Activated T-cell treated with anti-CD3 and anti-CD28 coated beads, Interleukin-2, amount 50 U/mL, for 48 hours (primary cell): ENCODE measurements around the gene TSHR.
"Not testable (repeated sequence)": the region's sequence is repeated elsewhere in the genome, so short reads cannot be mapped to it uniquely, and the experiment has no call there.

Experiments used
- DNase-seq, 2 experiments: peaks; one replicate each; pipeline ENCODE4 v3.0.0-alpha.2; 2020

Gene TSHR

DNA sequence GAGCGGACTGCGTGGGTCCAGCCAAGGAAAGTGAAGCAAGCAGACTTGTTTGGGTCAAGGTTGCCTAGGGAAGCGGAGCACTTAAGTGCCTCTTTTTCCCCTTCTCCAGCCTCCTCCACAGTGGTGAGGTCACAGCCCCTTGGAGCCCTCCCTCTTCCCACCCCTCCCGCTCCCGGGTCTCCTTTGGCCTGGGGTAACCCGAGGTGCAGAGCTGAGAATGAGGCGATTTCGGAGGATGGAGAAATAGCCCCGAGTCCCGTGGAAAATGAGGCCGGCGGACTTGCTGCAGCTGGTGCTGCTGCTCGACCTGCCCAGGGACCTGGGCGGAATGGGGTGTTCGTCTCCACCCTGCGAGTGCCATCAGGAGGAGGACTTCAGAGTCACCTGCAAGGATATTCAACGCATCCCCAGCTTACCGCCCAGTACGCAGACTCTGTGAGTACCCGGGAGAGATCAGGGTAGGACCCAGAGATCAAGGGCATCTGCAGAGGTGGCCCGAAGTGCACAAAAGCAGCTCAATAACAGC is at the start of gene TSHR:
Gene TSHR, plus strand, starts transcription at position 206 of the 526 bp plus-strand sequence. Its CDS starts 60 bp downstream, at position 266.
- peak; percentile 33 to 39 for DNase-seq

- DNase-seq: no peak
Measured at GRCh38 chr14:80906336-80906735, 49.1 kb upstream of the TSHR start.

DNA sequence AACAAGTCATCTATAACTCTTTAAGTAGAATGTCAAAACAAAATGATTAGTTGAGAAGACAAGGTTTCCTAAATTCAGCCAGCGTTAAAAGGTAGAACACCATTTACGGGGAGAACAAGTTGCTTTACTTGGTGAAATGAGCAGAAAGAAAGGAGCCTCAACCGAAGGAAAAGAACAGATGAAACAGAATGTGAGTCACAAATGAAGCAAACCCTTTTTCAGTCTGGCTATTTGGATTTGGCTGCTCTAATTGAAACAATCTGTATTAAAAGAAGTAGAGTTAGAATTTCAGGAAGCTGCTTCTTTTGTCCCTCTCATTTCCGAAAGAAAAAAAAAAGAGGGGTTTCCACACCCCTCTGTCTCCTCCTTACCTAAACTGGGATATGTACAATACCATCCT is 48.5 kb upstream of the TSHR start:
- DNase-seq: no peak

GRCh38 chr14:80912013-80912412 is 43.4 kb upstream of the TSHR start:
- DNase-seq: not testable (repeated sequence)

- no peak for DNase-seq
Measured at GRCh38 chr14:80919622-80920021, 35.8 kb upstream of the TSHR start.

GRCh38 chr14:80923368-80923767 is 32.1 kb upstream of the TSHR start:
- no peak for DNase-seq

DNA sequence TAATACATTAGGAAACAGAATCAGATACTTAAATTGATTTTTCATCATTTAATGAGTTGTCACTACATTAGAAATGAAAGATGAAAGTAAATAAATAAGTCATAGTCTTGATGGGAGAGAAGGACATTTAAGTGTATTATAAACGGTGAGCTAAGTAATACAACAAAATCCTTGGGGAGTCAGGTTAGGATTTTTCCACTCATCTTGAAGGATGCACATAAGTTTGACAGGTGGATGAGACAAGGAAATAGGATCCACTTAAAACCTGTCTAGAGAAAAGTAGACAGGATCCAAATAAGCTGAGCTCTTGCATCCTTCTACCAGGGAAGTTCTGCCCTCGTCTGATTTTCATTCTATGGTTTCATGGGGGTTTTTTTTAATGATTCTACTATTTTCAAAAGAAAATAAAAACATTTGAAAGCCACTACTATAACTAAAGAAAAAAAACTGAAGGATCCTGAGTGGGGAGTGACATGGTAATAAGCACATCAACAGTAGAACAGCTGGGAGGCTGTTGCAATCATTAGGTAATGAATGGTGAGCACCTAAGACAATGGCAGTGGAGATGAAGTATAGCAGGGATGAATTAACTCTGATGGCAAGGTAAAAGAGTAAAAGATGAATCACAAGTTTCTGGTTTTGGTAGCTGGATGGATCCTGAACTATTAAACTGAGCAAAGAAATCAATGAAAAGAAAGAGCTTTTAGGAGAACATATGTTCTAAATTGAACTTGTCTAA is 30.9 kb upstream of the TSHR start:
- DNase-seq: no peak

DNA sequence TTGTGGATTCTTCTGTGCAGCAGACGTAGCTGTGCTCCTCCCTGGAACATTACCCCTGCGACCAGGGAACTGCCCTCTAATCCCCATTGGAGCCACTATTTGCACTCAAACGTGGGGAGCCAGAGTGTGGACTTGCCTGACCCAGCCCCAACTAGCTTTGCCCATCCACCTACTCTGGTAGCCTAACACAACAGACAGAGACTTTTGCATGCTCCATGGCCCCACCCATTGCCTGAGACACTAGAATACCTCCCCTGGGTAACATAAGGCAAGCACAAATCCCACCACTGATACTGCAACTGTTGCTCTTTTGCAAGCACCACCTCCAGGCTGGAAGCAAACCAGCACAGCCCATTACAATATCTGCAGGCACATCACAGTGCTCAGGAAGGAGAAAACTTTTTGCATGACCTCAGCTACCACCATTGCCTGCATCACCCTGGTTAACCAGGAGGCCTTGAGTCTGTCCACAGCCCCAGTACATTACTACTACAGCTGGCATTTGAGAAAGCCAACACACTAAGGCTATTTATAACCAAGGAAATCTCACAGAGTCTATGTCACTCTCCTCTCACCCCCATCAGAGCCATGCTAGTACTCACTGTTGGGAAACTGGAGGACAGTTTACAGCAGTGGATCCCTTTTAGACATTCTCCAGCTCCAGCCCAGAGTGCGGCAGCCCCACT is 28.9 kb upstream of the TSHR start:
- no peak for DNase-seq

DNA sequence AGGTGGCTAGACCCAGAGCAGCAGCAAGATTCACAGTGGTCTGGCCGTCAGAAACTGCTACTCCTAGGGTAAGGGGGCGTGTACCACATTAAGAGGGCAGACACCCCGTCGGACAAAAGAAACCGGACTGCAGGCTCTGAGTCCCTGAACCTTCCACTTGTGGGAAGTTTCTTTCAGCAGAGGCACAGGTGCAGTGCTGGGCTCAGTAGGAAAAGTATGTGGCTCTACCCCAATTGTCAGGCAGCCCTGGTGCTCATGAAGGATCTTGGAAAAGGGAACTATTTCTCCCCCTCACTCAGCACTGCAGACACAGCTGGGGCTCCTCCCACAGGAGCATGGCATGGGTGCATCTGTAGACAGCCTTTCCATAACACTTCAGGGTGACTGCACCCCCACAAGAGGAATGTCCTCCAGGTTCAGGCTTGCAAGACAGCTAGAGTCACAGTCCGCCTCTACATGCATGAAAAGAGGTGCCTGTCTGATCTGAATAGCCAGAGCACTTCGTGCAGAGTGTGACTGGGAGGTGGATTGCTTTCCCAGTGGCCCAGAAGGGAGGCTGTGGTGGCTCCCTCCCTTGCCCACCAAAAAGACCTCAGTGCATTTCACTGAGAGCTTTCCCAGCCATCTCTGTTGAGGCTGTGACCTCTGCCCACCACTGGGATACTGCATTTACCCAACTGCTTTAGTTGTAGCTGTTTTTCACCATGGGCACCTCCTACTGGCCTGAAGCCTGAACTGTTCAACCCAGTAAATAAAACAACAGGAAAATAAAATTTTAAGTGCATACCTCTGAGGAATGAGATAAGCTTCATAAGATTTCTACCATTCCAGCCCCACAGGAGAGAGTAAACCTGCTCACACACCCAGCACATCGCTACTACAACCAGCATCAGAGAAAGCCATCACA is 28.1 kb upstream of the TSHR start:
- no peak for DNase-seq

DNA sequence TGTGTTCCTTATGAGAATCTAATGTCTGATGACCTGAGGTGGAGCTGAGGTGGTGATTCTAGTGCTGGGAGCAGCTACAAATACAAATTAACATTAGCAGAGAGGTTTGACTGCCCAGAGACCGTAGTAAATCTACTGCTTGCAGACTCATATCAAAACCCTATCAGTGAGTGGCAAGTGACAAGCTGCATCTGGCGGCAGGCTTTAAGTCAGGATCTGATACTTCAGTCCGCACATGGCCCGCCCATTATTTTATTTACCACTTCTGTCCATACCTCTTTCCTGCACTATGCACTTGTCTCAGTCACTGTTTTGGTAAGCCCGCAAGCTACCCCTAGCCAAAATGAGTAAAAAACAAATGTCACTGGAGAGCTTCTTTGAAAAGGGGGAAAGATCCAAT is 25.3 kb upstream of the TSHR start:
- DNase-seq: no peak

- DNase-seq: peak; percentile 44 to 60
Measured at GRCh38 chr14:80930836-80931389, 24.5 kb upstream of the TSHR start.

- no peak for DNase-seq
Measured at GRCh38 chr14:80933282-80933681, 22.1 kb upstream of the TSHR start.

DNA sequence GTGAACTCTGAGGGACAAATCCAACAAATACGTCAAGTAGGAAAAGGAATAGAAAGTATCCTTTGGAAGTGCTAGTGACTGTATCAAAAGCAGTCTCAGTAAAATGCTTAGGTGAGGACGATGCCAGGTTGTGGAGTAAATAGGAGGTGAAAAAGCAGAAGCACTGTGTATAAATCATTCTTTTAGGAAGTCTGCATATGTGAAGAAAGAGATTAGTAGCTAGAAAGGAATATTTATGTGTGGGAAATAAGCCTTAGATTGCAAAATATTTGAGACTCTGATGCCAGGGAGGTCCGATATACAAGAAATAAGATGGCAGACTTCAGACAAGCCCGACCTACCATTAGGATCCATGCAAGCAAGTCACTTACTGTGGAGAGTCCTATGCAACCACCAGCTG is 21.7 kb upstream of the TSHR start:
- no peak for DNase-seq

- DNase-seq: no peak
Measured at GRCh38 chr14:80940146-80940545, 15.3 kb upstream of the TSHR start.

DNA sequence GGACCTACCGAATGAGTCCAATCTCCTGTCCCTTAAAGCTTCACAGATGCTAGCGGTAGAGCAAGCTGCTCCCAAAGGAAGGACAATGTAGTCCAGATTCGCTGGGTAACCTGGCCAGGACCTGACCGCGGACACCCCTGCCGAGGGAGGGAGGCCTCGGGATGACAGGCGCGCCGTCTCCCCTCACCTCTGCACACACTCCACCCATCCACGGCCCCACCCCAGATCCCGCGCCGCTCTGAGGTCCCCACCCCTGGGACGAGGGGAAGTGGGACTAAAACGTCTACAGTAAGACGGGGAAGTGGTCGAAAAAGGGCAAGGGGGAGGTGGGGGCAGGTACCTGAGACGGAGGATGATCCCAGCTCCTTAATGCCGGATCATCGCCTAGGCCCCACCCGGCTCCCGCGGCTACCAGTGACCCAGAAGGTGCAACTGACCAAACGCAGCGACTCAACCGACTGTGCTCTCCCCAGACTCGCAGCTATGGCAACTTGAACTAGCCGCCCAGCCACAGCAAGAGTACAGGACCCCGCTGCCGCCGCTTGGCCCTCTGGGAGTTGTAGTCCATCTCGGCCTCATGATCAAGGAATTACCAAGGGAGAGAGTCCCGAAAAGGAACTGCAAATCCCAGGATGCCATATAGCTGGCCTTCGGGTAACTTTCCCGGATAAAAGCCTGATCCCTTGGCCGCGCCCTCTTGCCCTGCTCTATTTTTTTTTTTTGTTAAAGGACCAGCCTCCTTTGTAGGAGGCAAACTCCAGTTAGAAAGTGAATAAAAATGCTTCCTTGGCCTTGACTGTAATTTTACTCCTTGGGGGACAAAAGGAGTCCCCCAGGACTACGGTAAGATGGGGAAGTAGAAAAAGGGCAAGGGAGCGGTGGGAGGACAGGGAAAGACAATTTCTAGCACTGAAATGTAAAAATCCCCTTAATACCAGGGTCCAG is 13.9 kb upstream of the TSHR start, which contains the start of gene CEP128:
Gene CEP128, minus strand, starts transcription at position 498 of the 945 bp plus-strand sequence.
- peak; percentile 89 to 91 for DNase-seq

- no peak for DNase-seq
Measured at GRCh38 chr14:80942191-80942600, 13.2 kb upstream of the TSHR start.

- DNase-seq: no peak
Measured at GRCh38 chr14:80944861-80945617, 10.4 kb upstream of the TSHR start.

GRCh38 chr14:80946187-80946586 is 9.2 kb upstream of the TSHR start:
- DNase-seq: no peak

DNA sequence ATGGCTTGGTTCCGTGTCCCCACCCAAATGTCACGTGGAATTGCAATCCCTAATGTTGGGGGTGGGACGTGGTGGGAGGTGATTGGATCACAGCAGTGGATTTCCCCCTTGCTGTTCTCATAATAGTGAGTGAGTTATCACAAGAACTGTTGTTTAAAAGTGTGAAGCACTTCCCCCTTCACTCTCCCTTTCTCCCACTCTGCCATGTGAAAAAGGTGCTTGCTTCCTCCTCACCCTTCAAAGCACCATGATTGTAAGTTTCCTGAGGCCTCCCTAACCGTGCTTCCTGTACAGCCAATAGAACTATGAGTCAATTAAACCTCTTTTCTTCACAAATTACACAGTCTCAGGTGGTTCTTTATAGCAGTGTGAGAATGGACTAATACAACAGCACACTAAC is 8.6 kb upstream of the TSHR start:
- peak; percentile 31 to 40 for DNase-seq

- DNase-seq: no peak
Measured at GRCh38 chr14:80948291-80948690, 7.1 kb upstream of the TSHR start.

- DNase-seq: no peak
Measured at GRCh38 chr14:80951491-80951890, 3.9 kb upstream of the TSHR start.
